Measurements from ENCODE around the gene PKDREJ.
A peak's percentile ranks its signal among the peaks of the same experiment; 100 is the strongest.
"Not testable (repeated sequence)": the region's sequence is repeated elsewhere in the genome, so short reads cannot be mapped to it uniquely, and the experiment has no call there.

Gene PKDREJ

DNA sequence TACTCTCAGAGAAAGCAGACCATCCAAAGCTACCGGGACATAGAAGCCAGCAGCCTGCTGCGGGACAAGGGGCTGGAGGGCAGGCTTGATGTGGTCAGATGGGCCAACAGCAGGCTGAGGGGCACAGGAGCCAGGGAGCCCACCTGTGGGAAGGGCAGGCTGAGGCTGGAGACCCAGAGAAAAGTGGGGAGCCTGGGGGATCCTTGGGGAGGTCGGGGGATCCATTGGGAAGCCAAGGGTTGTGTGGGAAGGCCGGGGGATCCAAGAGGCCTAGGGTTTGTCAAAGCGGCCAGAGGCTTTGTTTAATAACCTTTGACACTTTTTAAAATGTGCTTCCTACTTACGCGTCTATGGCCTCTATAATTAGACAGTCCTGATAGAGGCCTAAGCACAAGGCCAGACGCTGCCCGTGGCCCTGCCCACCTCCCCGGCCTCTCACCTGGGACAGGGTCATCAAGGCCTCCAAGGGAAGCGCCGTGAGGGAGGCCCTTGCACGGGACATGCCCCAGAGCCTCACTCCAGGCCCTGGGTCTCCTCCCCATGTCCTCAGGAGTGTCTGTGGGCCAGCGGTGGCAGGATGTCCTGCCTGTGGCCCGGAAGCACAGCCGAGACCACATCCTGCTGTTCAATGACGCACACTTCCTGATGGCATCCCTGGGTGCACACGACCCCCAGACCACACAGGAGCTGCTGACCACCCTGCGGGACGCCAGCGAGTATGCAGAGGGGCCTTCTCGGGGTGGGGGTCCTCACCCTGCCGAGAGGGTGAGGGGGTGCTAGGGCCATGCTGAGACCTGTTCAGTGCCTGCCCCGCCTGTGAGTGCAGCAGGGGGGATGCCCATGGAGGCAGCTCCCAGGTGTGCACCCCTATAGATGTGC, 25.0 kb upstream of the PKDREJ start:
- no peak for DNase-seq

- DNase-seq = no peak
Measured at GRCh38 chr22:46286941-46287872, 24.1 kb upstream of the PKDREJ start.

DNA sequence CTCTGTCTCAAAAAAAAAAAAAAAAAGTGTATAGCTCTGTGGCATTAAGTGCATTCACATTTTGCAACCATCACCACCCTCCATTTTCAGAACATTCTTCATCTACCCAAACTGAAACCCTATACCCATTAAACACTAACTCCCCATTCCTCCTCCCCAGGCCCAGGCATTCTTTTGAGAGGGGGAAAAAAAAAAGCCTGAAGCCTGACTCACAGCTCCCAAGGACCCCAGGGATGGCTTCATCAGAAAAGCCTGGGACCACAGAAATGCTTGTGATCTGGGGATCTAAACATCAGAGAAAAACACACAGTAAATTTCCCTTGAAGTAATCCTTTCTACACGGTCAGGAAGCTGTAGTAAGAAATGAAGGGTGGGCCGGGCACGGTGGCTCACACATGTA, 22.9 kb upstream of the PKDREJ start:
- no peak for DNase-seq

- no peak for DNase-seq
Measured at GRCh38 chr22:46281866-46282678, 18.9 kb upstream of the PKDREJ start.

- DNase-seq = no peak
Measured at GRCh38 chr22:46280999-46281623, 18.0 kb upstream of the PKDREJ start.

DNA sequence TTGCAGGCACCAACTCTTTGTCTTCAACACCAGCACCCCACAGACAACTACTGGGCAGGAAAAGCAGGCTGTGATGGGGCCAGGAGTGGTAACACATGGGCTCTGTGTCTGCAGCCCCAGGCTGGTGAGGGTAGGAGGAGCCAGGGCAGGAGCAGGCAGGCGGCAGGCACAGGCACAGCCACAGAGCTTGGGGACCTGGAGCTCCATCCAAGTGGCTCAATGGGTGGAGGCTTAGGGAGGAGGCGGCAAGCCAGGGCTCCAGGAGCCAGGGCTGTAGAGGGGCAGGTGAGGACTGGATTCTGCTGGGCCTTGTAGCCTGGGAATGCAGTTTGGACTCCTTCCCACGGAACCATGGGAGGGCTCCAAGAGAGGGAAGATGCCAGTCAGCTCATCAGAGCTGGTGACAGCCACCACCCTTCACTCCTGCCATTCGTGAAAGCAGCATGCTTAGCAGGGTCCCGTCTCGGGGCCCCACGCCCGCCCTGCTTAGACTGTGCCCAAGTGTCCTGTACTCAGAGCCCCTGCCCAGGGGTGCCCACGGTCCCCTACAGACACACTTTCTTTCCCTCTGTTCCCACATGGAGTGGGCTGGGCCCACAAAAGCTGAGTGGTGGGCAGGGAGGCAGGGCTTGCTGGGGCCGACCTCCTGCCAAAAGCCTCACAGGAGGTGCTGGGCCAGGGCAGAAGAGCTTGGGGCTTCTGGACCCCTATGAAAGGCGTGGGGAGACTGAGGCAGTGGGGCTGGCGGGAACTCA, 17.1 kb upstream of the PKDREJ start:
- DNase-seq = no peak

- no peak for DNase-seq
Measured at GRCh38 chr22:46278656-46279645, 15.8 kb upstream of the PKDREJ start.

DNA sequence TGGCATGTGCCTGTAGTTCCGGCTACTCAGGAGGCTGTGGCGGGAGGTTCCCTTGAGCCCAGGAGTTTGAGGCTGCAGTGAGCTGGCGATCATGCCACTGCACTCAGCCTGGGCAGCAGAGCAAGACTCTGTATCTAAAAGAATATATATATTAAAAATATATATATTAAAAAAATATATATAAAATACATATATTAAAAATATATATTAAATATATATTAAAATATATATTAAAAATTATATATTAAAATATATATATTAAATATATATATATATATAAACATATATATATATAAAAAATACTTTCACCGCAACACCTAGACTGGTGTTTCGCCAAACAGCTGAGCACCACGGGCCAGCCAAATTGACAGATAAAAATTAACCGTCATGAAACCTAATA, 13.4 kb upstream of the PKDREJ start:
- no peak for DNase-seq

- no peak for DNase-seq
Measured at GRCh38 chr22:46275455-46276122, 12.4 kb upstream of the PKDREJ start.

- no peak for DNase-seq
Measured at GRCh38 chr22:46274381-46274780, 11.2 kb upstream of the PKDREJ start.

- DNase-seq = no peak
Measured at GRCh38 chr22:46273432-46274148, 10.4 kb upstream of the PKDREJ start.

DNA sequence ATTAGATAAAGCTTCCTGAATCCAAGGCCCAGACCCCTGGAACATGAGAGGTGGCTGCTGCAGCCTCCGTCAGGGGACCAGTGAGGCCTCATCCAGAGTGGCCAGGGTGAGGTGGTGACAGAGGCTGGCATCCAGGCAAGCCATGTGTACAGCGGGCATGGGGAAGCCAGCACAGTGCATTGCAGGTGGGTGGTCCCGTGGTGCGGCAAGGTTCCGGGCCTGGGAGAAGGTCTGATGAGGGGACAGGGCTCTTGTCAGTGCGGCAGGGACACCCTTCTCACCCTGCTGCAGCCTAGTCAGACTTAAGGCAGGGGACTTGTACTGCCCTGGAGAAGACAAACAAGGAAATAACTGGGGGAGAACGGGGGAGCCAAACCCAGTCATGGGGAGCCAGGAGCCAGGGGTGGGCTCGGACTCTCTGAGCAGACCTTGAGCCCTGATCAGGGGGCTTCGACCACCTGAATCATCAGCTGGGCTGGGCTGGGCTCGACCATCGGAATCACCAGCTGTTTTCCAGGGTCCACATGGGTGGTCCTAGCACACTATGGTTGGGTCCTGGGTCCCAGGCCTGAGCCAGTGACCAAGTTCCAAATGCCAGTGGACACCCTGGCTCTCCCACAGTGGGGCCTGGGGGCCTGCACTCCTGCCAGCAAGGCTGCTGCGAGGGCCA, 9.8 kb upstream of the PKDREJ start:
- DNase-seq = no peak

GRCh38 chr22:46272196-46272595, 9.1 kb upstream of the PKDREJ start:
- no peak for DNase-seq

DNA sequence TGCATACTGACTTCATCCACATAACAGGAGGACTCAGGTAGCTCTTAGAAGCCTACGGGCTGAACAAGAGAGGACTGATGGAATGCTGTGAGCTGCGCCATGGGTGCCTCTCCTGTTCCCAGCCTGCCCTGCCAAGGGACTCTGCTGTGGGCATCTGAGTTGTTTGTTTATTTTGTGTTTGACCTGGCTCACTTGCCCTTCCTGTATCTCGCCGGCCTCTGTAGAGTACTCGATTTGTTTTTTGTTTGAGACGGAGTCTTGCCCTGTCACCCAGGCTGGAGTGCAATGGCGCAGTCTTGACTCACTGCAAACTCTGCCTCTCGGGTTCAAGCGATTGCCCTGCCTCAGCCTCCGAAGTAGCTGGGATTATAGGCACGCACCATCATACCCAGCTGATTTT, 6.4 kb upstream of the PKDREJ start:
- DNase-seq = no peak

- peak; percentile 44 for DNase-seq
Measured at GRCh38 chr22:46267431-46268279, 4.5 kb upstream of the PKDREJ start, which contains the start of gene TTC38. Gene TTC38 (plus strand): TSS chr22:46268008. CDS start chr22:46268040, 32 bp downstream.

- DNase-seq = not testable (repeated sequence)
Measured at GRCh38 chr22:46265627-46266026, 2.5 kb upstream of the PKDREJ start.

GRCh38 chr22:46264520-46264919, 1.4 kb upstream of the PKDREJ start:
- not testable (repeated sequence) for DNase-seq
